Endodermal cell (in vitro differentiated cells): ENCODE results near the gene PLCB4. TPM values are rescaled to one million over a fixed set of nuclear protein-coding genes. Genes with fewer than 3 reads are reported as not detected.

ENCODE experiments used
- DNase-seq: peaks from one replicate; pipeline ENCODE4 v3.0.0-alpha.2; 2017
- H3K27ac ChIP-seq: 2 replicates; pipeline ENCODE4 v1.5.1; 2013; ENCODE audit warnings: mild to moderate bottlenecking, low read depth, low read length, moderate library complexity
- H3K27me3 ChIP-seq: 2 replicates; pipeline ENCODE4 v1.6.1; 2013; ENCODE audit warnings: mild to moderate bottlenecking, low read length, moderate library complexity; ENCODE audit not compliant: insufficient read depth, control insufficient read depth, poor library complexity, severe bottlenecking
- H3K36me3 ChIP-seq: 2 replicates; pipeline ENCODE4 v1.7.0; 2013; ENCODE audit warnings: mild to moderate bottlenecking, low read length, moderate library complexity; ENCODE audit not compliant: control insufficient read depth, insufficient read depth
- H3K4me1 ChIP-seq: one replicate; pipeline ENCODE4 v1.7.0; 2013; ENCODE audit warnings: low read length; ENCODE audit not compliant: control insufficient read depth, insufficient read depth
- H3K4me3 ChIP-seq: 2 replicates; pipeline ENCODE4 v1.5.1; 2013; ENCODE audit warnings: mild to moderate bottlenecking, low read length, moderate library complexity
- H3K9ac ChIP-seq: 2 replicates; pipeline ENCODE4 v1.6.1; 2013; ENCODE audit warnings: mild to moderate bottlenecking, low read length, moderate library complexity; ENCODE audit not compliant: poor library complexity, severe bottlenecking; ENCODE audit errors: extremely low read depth
- H3K9me3 ChIP-seq: 2 replicates; pipeline ENCODE4 v1.6.1; 2013; ENCODE audit warnings: mild to moderate bottlenecking, low read length, moderate library complexity; ENCODE audit not compliant: control insufficient read depth
- H3K27ac Mint-ChIP-seq: 2 replicates; pipeline ENCODE4 v1.8.0; 2020; ENCODE audit warnings: mixed read lengths
- H3K27me3 Mint-ChIP-seq: 2 replicates; pipeline ENCODE4 v1.8.0; 2021; ENCODE audit warnings: mild to moderate bottlenecking, mixed read lengths; ENCODE audit not compliant: insufficient read depth
- H3K36me3 Mint-ChIP-seq: 2 replicates; pipeline ENCODE4 v1.8.0; 2020; ENCODE audit warnings: low read depth, mixed read lengths
- H3K4me1 Mint-ChIP-seq: 2 replicates; pipeline ENCODE4 v1.8.0; 2020; ENCODE audit warnings: mixed read lengths
- H3K4me3 Mint-ChIP-seq: 2 replicates; pipeline ENCODE4 v1.8.0; 2020; ENCODE audit warnings: mild to moderate bottlenecking, moderate library complexity, mixed read lengths
- H3K9me3 Mint-ChIP-seq: 2 replicates; pipeline ENCODE4 v1.8.0; 2020; ENCODE audit warnings: mild to moderate bottlenecking, mixed read lengths
- CTCF ChIP-seq: fragments of 200-600 bp; sonication (generic); conservative IDR thresholded peaks from 2 replicates; pipeline ENCODE4 v1.5.0; 2021; ENCODE audit warnings: antibody characterized with exemption, mild to moderate bottlenecking
- WGBS, 2 experiments: methylation state at CpG; one replicate each; pipeline versions ENCODE4 v1.1.5 to v1.1.7; 2013; ENCODE audit warnings: missing lambda C conversion rate in 2 of 2, mixed read lengths in 1 of 2; ENCODE audit not compliant: insufficient coverage in 1 of 2, insufficient read length in 1 of 2; 5-methylcytosine and 5-hydroxymethylcytosine counted together
- total RNA-seq, 2 donors: library from RNA; stranded (reverse); fragmentation: NEBNext Ultra II Directional in 1 of 2; extraction: Animal tissue kit (Norgen Biotek cat#: 25700) in 1 of 2; gene quantifications; 2 replicates in 1 of 2; 3 replicates in 1 of 2; pipeline ENCODE4 v1.2.1, GENCODE V29; 2021

The PLCB4 gene
- total RNA-seq, 2 donors from 2014 or later = 14.4 to 14.6 TPM

- WGBS, 2 experiments = 99 to 100% methylated on average over 1 to 3 of the region's 3 CpGs
- no peaks in the 10 kb centered on the region for H3K4me1 ChIP-seq
- no peaks in the 10 kb centered on the region for H3K36me3 ChIP-seq
- no peak overlapping the region for H3K27ac ChIP-seq
- no peak for TF ChIP-seq CTCF
- H3K27me3 Mint-ChIP-seq = no peaks in the 10 kb centered on the region
- no peak overlapping the region for H3K4me3 Mint-ChIP-seq
- no peak overlapping the region for H3K27ac Mint-ChIP-seq
- H3K4me3 ChIP-seq = no peak overlapping the region
- no peaks in the 10 kb centered on the region for H3K36me3 Mint-ChIP-seq
- no peak overlapping the region for H3K9ac ChIP-seq
- no peaks in the 10 kb centered on the region for H3K9me3 Mint-ChIP-seq
- H3K9me3 ChIP-seq = no peaks in the 10 kb centered on the region
- no peak for DNase-seq
- no peaks in the 10 kb centered on the region for H3K27me3 ChIP-seq
- no peaks in the 10 kb centered on the region for H3K4me1 Mint-ChIP-seq
Measured at GRCh38 chr20:9028419-9028818, 40.5 kb upstream of the PLCB4 start.

GRCh38 chr20:9031991-9032390, 36.9 kb upstream of the PLCB4 start:
- Histone ChIP-seq H3K9me3 (no peaks in the 10 kb centered on the region), H3K4me1 (no peaks in the 10 kb centered on the region), H3K9ac (no peak overlapping the region), H3K27ac (no peak overlapping the region), H3K4me3 (no peak overlapping the region), H3K27me3 (no peaks in the 10 kb centered on the region), H3K36me3 (no peaks in the 10 kb centered on the region)
- WGBS, 2 experiments = 87 to 98% methylated on average over 6 to 8 of the region's 8 CpGs
- DNase-seq = no peak
- TF ChIP-seq CTCF = no peak
- no peak overlapping the region for H3K27ac Mint-ChIP-seq
- no peaks in the 10 kb centered on the region for H3K4me1 Mint-ChIP-seq
- H3K4me3 Mint-ChIP-seq = no peak overlapping the region
- no peaks in the 10 kb centered on the region for H3K36me3 Mint-ChIP-seq
- no peaks in the 10 kb centered on the region for H3K27me3 Mint-ChIP-seq
- no peaks in the 10 kb centered on the region for H3K9me3 Mint-ChIP-seq

- no peak for TF ChIP-seq CTCF
- Histone ChIP-seq H3K4me3 (no peak overlapping the region), H3K9ac (no peak overlapping the region), H3K9me3 (no peaks in the 10 kb centered on the region), H3K36me3 (no peaks in the 10 kb centered on the region), H3K4me1 (no peaks in the 10 kb centered on the region), H3K27ac (no peak overlapping the region), H3K27me3 (no peaks in the 10 kb centered on the region)
- 88 to 97% methylated on average over 4 of the region's 4 CpGs for WGBS, 2 experiments
- H3K27me3 Mint-ChIP-seq = no peaks in the 10 kb centered on the region
- H3K9me3 Mint-ChIP-seq = no peaks in the 10 kb centered on the region
- no peaks in the 10 kb centered on the region for H3K4me1 Mint-ChIP-seq
- no peak overlapping the region for H3K4me3 Mint-ChIP-seq
- H3K36me3 Mint-ChIP-seq = no peaks in the 10 kb centered on the region
- no peak overlapping the region for H3K27ac Mint-ChIP-seq
- DNase-seq = no peak
Measured at GRCh38 chr20:9032758-9033157, 36.1 kb upstream of the PLCB4 start.
